Endothelial cell of umbilical vein (primary cell): ENCODE measurements around the gene NCAPH2. TPM values are rescaled to one million over a fixed set of nuclear protein-coding genes. Genes with fewer than 3 reads are reported as not detected.

Experiments used
- BruUV-seq: library from RNA; stranded (reverse); fragments of 400-500 nt; replicated peaks from 2 replicates; lab custom pipeline; 2021; lab: Mats Ljungman, UMichigan
- CTCF ChIA-PET: fragments of 300-600, 350-600 bp; sonication (Branson Sonifier 250); formaldehyde crosslinking; loops from one replicate; lab custom pipeline; 2021; ENCODE audit warnings: antibody characterized with exemption, inconsistent platforms; lab: Charles Lee
- POLR2A ChIA-PET: fragments of 300-600, 350-600 bp; sonication (Branson Sonifier 250); formaldehyde crosslinking; loops from one replicate; lab custom pipeline; 2021; ENCODE audit warnings: antibody characterized with exemption, inconsistent platforms; lab: Charles Lee
- DNase-seq: peaks from one replicate; pipeline ENCODE4 v3.0.0-alpha.2; 2011; ENCODE audit warnings: low read depth, low spot score
- FAIRE-seq: peaks from 2 replicates; lab custom pipeline; 2011; peaks lifted over from hg19 to GRCh38; lab: Jason Lieb, UNC
- H2AFZ ChIP-seq: 2 replicates; pipeline ENCODE4 v1.6.0; 2012; ENCODE audit warnings: low read depth, low read length, control low read depth, inconsistent platforms
- H3K27ac ChIP-seq: 2 replicates; pipeline ENCODE4 v1.5.1; 2011; ENCODE audit warnings: low read depth, mild to moderate bottlenecking, control low read depth, low read length, moderate library complexity; ENCODE audit not compliant: insufficient read depth
- H3K27me3 ChIP-seq, 2 experiments: 2 replicates each; pipeline versions ENCODE4 v1.6.0 to v1.6.1; 2011; ENCODE audit warnings: low read length in 2 of 2, mixed read lengths in 1 of 2; ENCODE audit not compliant: control insufficient read depth in 2 of 2, insufficient read depth in 2 of 2
- H3K36me3 ChIP-seq, 2 experiments: 2 replicates in 1 of 2; 3 replicates in 1 of 2; pipeline ENCODE4 v1.5.1; 2011; ENCODE audit warnings: low read length in 2 of 2, mild to moderate bottlenecking in 1 of 2, moderate library complexity in 1 of 2; ENCODE audit not compliant: control insufficient read depth in 2 of 2, insufficient read depth in 2 of 2; ENCODE audit errors: extremely low read depth in 1 of 2
- H3K4me1 ChIP-seq: 3 replicates; pipeline ENCODE4 v1.5.1; 2011; ENCODE audit warnings: mild to moderate bottlenecking, low read length; ENCODE audit not compliant: control insufficient read depth, insufficient read depth; ENCODE audit errors: extremely low read depth
- H3K4me2 ChIP-seq: 2 replicates; pipeline ENCODE4 v1.6.1; 2011; ENCODE audit warnings: low read length, control low read depth, mixed read lengths; ENCODE audit not compliant: insufficient read depth
- H3K4me3 ChIP-seq, 3 experiments: fragments of 200-600 bp in 1 of 3; sonication (generic), shearing (Covaris generic) in 1 of 3; replicated peaks in 1 of 3; 2 replicates each; pipeline ENCODE4 v1.5.1; 2011 to 2016; ENCODE audit warnings: control low read depth in 3 of 3, low read length in 3 of 3, mild to moderate bottlenecking in 2 of 3, inconsistent platforms in 1 of 3, low read depth in 1 of 3, moderate library complexity in 1 of 3; ENCODE audit not compliant: insufficient read depth in 1 of 3
- H3K79me2 ChIP-seq: 2 replicates; pipeline ENCODE4 v1.6.0; 2012; ENCODE audit warnings: low read length, inconsistent platforms; ENCODE audit not compliant: control insufficient read depth, insufficient read depth
- H3K9ac ChIP-seq: replicated peaks from 2 replicates; pipeline ENCODE3; 2011; ENCODE audit warnings: low read length, control low read depth; ENCODE audit not compliant: insufficient read depth; ENCODE audit errors: extremely low read depth
- H3K9me1 ChIP-seq: replicated peaks from 3 replicates; pipeline ENCODE4 v1.6.0; 2011; ENCODE audit warnings: mild to moderate bottlenecking, low read length; ENCODE audit not compliant: control insufficient read depth, insufficient read depth; ENCODE audit errors: extremely low read depth
- H3K9me3 ChIP-seq: replicated peaks from 2 replicates; pipeline ENCODE4 v1.5.1; 2012; ENCODE audit warnings: low read length, inconsistent platforms; ENCODE audit not compliant: control insufficient read depth, insufficient read depth
- H4K20me1 ChIP-seq: replicated peaks from 2 replicates; pipeline ENCODE3; 2011; ENCODE audit warnings: mild to moderate bottlenecking, low read length; ENCODE audit not compliant: control insufficient read depth, insufficient read depth; ENCODE audit errors: extremely low read depth
- CTCF ChIP-seq, 2 donors: IDR thresholded peaks; 1 replicate in 1 of 2; 2 replicates in 1 of 2; pipeline ENCODE4 v1.5.1; 2011; ENCODE audit warnings: low read length in 2 of 2, mild to moderate bottlenecking in 2 of 2, moderate library complexity in 2 of 2, control low read depth in 1 of 2, inconsistent platforms in 1 of 2, low read depth in 1 of 2; ENCODE audit not compliant: insufficient read depth in 1 of 2; ENCODE audit errors: extremely low read depth in 1 of 2
- EZH2 ChIP-seq: IDR thresholded peaks from 2 replicates; pipeline ENCODE4 v1.6.1; 2012; ENCODE audit warnings: borderline replicate concordance, low read depth, mild to moderate bottlenecking, moderate library complexity, low read length, inconsistent platforms; ENCODE audit not compliant: severe bottlenecking
- FOS ChIP-seq: IDR thresholded peaks from 2 replicates; pipeline ENCODE4 v1.6.1; 2011; ENCODE audit warnings: mild to moderate bottlenecking, low read length, moderate library complexity, borderline replicate concordance; ENCODE audit not compliant: insufficient read depth
- GATA2 ChIP-seq: IDR thresholded peaks from 2 replicates; pipeline ENCODE4 v1.7.0; 2011; ENCODE audit warnings: low read depth, mild to moderate bottlenecking, moderate library complexity, mixed read lengths, low read length; ENCODE audit not compliant: insufficient read length, insufficient read depth
- JUN ChIP-seq: IDR thresholded peaks from 2 replicates; pipeline ENCODE4 v1.6.1; 2011; ENCODE audit warnings: borderline replicate concordance, low read depth; ENCODE audit not compliant: insufficient read length, insufficient read depth
- MAX ChIP-seq: IDR thresholded peaks from 2 replicates; pipeline ENCODE4 v1.6.1; 2011; ENCODE audit not compliant: insufficient read depth, insufficient read length
- MYC ChIP-seq: IDR thresholded peaks from one replicate; pipeline ENCODE4 v1.6.1; 2011; ENCODE audit warnings: mild to moderate bottlenecking, low read depth, low read length
- POLR2A ChIP-seq: IDR thresholded peaks from 2 replicates; pipeline ENCODE4 v1.6.1; 2012; ENCODE audit warnings: low read depth, mild to moderate bottlenecking, control low read depth, low read length
- POLR2AphosphoS5 ChIP-seq: IDR thresholded peaks from 2 replicates; pipeline ENCODE4 v1.6.1; 2012; ENCODE audit warnings: low read depth, mild to moderate bottlenecking, control low read depth, low read length, moderate library complexity; ENCODE audit not compliant: insufficient read depth
- dilution Hi-C: fragments of 300-500 bp; cut with MboI; formaldehyde crosslinking; loops from one replicate; pipeline ENCODE4 v1.15.0; 2019; ENCODE audit warnings: low sequenced_read_pairs; ENCODE audit not compliant: extremely low pct_ligation_motif_present
- intact Hi-C: fragments of 100-400 bp; cut with micrococcal nuclease; formaldehyde crosslinking; loops from one replicate; pipeline ENCODE4 v1.10.0; 2022
- polyA plus RNA-seq, 4 experiments: library from polyadenylated mRNA; depleted of rRNA in 3 of 4; stranded (reverse) in 3 of 4; unstranded in 1 of 4; fragments of >200 nt; gene quantifications; 2 replicates each; pipeline versions ENCODE4 v1.2.1 to v1.2.3, GENCODE V29; 2011 to 2012; ENCODE audit warnings: missing spikeins in 1 of 4
- total RNA-seq: library from RNA; stranded (reverse); gene quantifications from 2 replicates; pipeline ENCODE4 v1.2.3, GENCODE V29; 2021

Gene NCAPH2
- total and polyA plus RNA-seq, 2 donors (not counting 3 experiments of a cell fraction or from before 2014, with no cell fraction given), result 42.4 to 43.2 TPM

GRCh38 chr22:50465066-50465930, 42.7 kb upstream of the NCAPH2 start:
- H3K9me1 ChIP-seq, result no peaks in the 10 kb centered on the region
- H3K9me3 ChIP-seq, result no peaks in the 10 kb centered on the region
- ChIA-PET POLR2A (no interaction called here), CTCF (interaction anchor here (1.4 kb wide), 1 partner anchor 33 kb away, joined by 5 read pairs; no protein-coding TSS in a partner anchor)
- H3K4me3 ChIP-seq, result no peak overlapping the region
- dilution Hi-C loops (no loop called here), intact Hi-C loops (no loop called here)
- H3K9ac ChIP-seq, result no peak overlapping the region
- no peak for FAIRE-seq
- peaks cover 0 to 66% of the 10 kb centered on the region in 2 experiments for H3K36me3 ChIP-seq
- no peaks in the 10 kb centered on the region for H4K20me1 ChIP-seq
- no peak overlapping the region for H3K27ac ChIP-seq
- H3K27me3 ChIP-seq, result no peaks in the 10 kb centered on the region
- H3K79me2 ChIP-seq, result peaks cover 25% of the 10 kb centered on the region
- peaks cover 6% of the 10 kb centered on the region for H3K4me1 ChIP-seq
- DNase-seq, result no peak
- TF ChIP-seq GATA2, result no peak
- TF ChIP-seq POLR2A, result no peak
- TF ChIP-seq MYC, result no peak
- no peak for TF ChIP-seq CTCF (IDR thresholded peaks at IDR 0.05; ENCODE audit: extremely low read depth in 1 of 2, insufficient read depth in 1 of 2, low read depth in 1 of 2, low read length in 2 of 2)
- no peak for TF ChIP-seq EZH2
- TF ChIP-seq MAX, result no peak
- TF ChIP-seq FOS, result no peak
- no peak for TF ChIP-seq JUN
- TF ChIP-seq POLR2AphosphoS5, result no peak
- no peak overlapping the region for H3K4me2 ChIP-seq
- BruUV-seq, result no TSS peak
- no peak overlapping the region for H2AFZ ChIP-seq
